Mesodermal cell (in vitro differentiated cells): Measurements from ENCODE around the gene PTPN14.
"Not testable (repeated sequence)": the region's sequence is repeated elsewhere in the genome, so short reads cannot be mapped to it uniquely, and the experiment has no call there.

ENCODE experiments used
- H3K27ac ChIP-seq: 2 replicates; pipeline ENCODE4 v1.7.0; 2013; ENCODE audit warnings: mild to moderate bottlenecking, low read depth, low read length, moderate library complexity; ENCODE audit not compliant: severe bottlenecking
- H3K36me3 ChIP-seq: 2 replicates; pipeline ENCODE4 v1.7.1; 2013; ENCODE audit warnings: mild to moderate bottlenecking, low read length, moderate library complexity; ENCODE audit not compliant: control insufficient read depth, insufficient read depth
- H3K4me1 ChIP-seq: one replicate; pipeline ENCODE4 v1.7.1; 2013; ENCODE audit warnings: mild to moderate bottlenecking, low read length; ENCODE audit not compliant: insufficient read depth, control insufficient read depth, poor library complexity, severe bottlenecking
- H3K4me3 ChIP-seq: 2 replicates; pipeline ENCODE4 v1.7.0; 2013; ENCODE audit warnings: low read length, control low read depth, mild to moderate bottlenecking; ENCODE audit not compliant: insufficient read depth, poor library complexity, severe bottlenecking; ENCODE audit errors: extremely low read depth
- H3K9me3 ChIP-seq: 2 replicates; pipeline ENCODE4 v1.7.1; 2013; ENCODE audit warnings: mild to moderate bottlenecking, low read length, moderate library complexity; ENCODE audit not compliant: control insufficient read depth
- WGBS, 2 experiments: methylation state at CpG; one replicate each; pipeline ENCODE4 v1.1.5; 2013; ENCODE audit warnings: missing lambda C conversion rate in 2 of 2; ENCODE audit not compliant: insufficient coverage in 2 of 2; 5-methylcytosine and 5-hydroxymethylcytosine counted together

PTPN14 gene

DNA sequence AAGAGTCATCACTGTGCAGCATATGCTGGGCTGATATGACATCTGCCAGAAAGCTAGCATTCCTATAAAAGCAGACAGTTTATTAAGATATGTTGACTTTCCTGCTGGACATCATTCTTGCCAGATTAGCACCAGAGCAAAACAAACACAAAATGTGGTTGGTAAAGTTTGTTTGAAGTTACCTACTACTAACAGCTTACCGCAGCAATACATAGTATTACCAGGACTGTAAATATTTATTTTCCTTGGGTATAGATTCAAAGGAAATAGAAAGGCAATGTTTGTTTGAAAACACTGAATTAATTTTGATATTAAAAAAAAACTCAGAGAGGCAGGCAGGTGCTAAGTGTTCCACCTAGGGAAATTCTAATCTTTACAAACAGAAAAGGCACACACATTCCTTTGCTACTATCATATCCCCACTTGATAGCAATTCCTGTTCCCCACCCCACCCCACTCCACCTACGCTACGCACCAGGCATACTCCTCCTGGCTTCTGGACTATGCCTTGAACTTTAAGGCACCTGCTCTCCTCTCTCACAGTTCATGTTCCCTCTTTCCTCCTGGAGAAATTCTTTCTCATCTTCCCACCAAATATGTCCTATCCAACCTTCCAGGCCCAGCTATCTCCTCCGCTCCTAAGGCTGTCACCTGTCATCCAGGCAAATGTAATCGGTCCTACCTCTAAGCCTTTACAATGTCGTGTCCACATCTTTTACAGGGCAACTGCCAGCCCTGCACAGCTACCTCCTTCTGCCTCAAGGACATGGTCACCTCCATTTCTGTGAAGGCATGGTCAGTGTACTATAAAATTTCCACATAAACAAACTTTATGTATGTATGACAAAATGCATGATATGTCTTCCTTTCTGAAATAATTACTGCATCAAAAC lies 34.7 kb downstream of the PTPN14 start:
- Histone ChIP-seq H3K27ac (no peak overlapping the region), H3K9me3 (no peaks in the 10 kb centered on the region), H3K4me3 (no peak overlapping the region), H3K36me3 (peaks cover 3% of the 10 kb centered on the region), H3K4me1 (peaks cover 24% of the 10 kb centered on the region)
- 92 to 100% methylated on average over 5 of the region's 6 CpGs for WGBS, 2 experiments

- Histone ChIP-seq H3K27ac (no peak overlapping the region), H3K9me3 (peaks cover under 1% of the 10 kb centered on the region), H3K36me3 (peaks cover 11% of the 10 kb centered on the region), H3K4me3 (no peak overlapping the region), H3K4me1 (peaks cover 24% of the 10 kb centered on the region)
- WGBS, 2 experiments: 0% methylated on average over 1 of the region's 3 CpGs; no CpG with 5 or more reads in 1 of the 2 experiments
These were observed 35.6 kb downstream of the PTPN14 start for GRCh38 chr1:214515544-214516433.

DNA sequence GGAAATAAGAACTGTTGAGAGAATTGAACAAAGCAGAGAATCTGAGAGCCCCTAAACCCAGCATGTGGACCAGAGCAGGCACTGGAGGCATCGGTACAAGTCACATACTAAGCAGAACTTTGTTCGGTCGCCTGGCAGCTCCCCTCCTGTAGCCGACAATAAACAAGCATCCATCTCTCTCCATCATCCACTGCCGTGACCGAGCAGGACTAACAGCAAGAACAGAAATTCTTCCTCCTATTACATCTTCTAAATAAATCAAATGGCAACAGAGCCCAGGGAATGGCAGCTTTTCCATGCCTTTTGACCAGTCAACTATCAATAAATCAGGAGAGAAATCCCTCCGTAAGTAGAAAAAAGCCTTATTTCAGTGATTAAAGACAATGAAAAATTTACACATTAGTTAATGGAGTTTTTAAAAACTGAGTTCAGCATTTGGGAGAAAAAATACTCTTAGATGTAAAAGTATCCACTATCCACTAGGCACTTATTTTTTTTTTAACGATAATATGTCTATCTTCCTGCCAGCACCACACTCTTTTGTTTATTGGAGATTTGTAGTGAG lies 36.5 kb downstream of the PTPN14 start:
- Histone ChIP-seq H3K36me3 (peaks cover 20% of the 10 kb centered on the region), H3K4me3 (no peak overlapping the region), H3K27ac (peak overlapping the region; percentile 41), H3K9me3 (peaks cover 10% of the 10 kb centered on the region), H3K4me1 (peaks cover 24% of the 10 kb centered on the region)
- 33 to 34% methylated on average over 6 of the region's 8 CpGs for WGBS, 2 experiments

- H3K9me3 ChIP-seq: peaks cover 11% of the 10 kb centered on the region
- H3K27ac ChIP-seq: peak overlapping the region; percentile 41
- H3K4me1 ChIP-seq: peaks cover 24% of the 10 kb centered on the region
- no peak overlapping the region for H3K4me3 ChIP-seq
- peaks cover 21% of the 10 kb centered on the region for H3K36me3 ChIP-seq
- 29% methylated on average over 4 to 7 of the region's 9 CpGs for WGBS, 2 experiments
These were observed 37.2 kb downstream of the PTPN14 start for GRCh38 chr1:214514032-214514818.

- Histone ChIP-seq H3K27ac (no peak overlapping the region), H3K36me3 (peaks cover 29% of the 10 kb centered on the region), H3K4me1 (peaks cover 22% of the 10 kb centered on the region), H3K4me3 (no peak overlapping the region), H3K9me3 (peaks cover 16% of the 10 kb centered on the region)
- 60 to 84% methylated on average over 1 to 5 of the region's 5 CpGs for WGBS, 2 experiments
These were observed 38.0 kb downstream of the PTPN14 start for GRCh38 chr1:214513394-214513793.

GRCh38 chr1:214511639-214511998 lies 39.8 kb downstream of the PTPN14 start:
- Histone ChIP-seq H3K4me3 (no peak overlapping the region), H3K36me3 (peaks cover 39% of the 10 kb centered on the region), H3K9me3 (peaks cover 16% of the 10 kb centered on the region), H3K4me1 (peaks cover 20% of the 10 kb centered on the region), H3K27ac (no peak overlapping the region)
- 100% methylated on average over 1 of the region's 1 CpG; no CpG with 5 or more reads in 1 of the 2 experiments for WGBS, 2 experiments

DNA sequence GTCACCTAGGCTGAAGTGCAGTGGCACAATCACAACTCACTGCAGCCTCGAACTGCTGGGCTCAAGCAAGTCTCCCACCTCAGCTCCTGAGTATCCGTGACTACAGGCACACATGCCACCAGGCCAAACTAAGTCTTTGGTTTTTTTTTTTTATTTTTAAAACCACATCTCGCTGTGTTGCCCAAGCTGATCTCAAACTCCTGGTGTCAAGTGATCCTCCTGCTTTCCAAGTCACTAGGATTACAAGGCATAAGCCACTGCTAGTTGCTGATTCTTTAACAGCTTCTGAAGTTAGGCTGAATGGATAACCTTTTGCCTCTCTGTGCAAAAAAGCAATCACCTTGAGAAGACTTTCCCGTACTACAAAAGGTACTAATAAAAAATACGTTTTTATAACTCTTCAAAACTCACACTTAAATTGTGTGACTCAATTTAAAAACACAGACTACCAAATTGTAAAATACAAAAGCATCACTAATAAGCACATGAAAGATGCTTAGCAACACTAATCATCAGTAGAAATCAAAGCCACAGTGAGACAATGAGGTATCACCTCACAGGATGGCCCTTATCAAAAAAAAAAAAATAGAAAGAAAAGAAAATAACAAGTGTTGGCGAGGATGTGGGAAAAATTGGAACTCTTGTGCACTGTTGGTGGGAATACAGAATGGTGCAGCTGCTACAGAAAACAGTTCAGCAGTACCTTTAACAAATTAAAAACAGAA lies 40.3 kb downstream of the PTPN14 start:
- Histone ChIP-seq H3K4me1 (peaks cover 14% of the 10 kb centered on the region), H3K9me3 (peaks cover 16% of the 10 kb centered on the region), H3K4me3 (no peak overlapping the region), H3K27ac (no peak overlapping the region), H3K36me3 (peaks cover 41% of the 10 kb centered on the region)
- WGBS, 2 experiments: 71 to 87% methylated on average over 4 to 5 of the region's 6 CpGs

- Histone ChIP-seq H3K9me3 (peaks cover 16% of the 10 kb centered on the region), H3K4me3 (no peak overlapping the region), H3K27ac (no peak overlapping the region), H3K36me3 (peaks cover 47% of the 10 kb centered on the region), H3K4me1 (peaks cover 11% of the 10 kb centered on the region)
These were observed 40.9 kb downstream of the PTPN14 start for GRCh38 chr1:214510477-214510876.

- peaks cover 56% of the 10 kb centered on the region for H3K36me3 ChIP-seq
- H3K4me1 ChIP-seq, H3K27ac ChIP-seq, H3K4me3 ChIP-seq: not testable (repeated sequence)
- H3K9me3 ChIP-seq: peaks cover 16% of the 10 kb centered on the region
- WGBS, 2 experiments: 83 to 100% methylated on average over 1 of the region's 3 CpGs
These were observed 41.8 kb downstream of the PTPN14 start for GRCh38 chr1:214509622-214510021.
